HUES64 (cell line): ENCODE measurements around the gene ADGB. TPM values are rescaled to one million over a fixed set of nuclear protein-coding genes. Genes with fewer than 3 reads are reported as not detected.
"Not testable (repeated sequence)": the region's sequence is repeated elsewhere in the genome, so short reads cannot be mapped to it uniquely, and the experiment has no call there.

ENCODE experiments used
- H3K27ac ChIP-seq: 2 replicates; pipeline ENCODE4 v1.7.0; 2013; ENCODE audit warnings: low read depth, low read length, inconsistent platforms
- H3K27me3 ChIP-seq: 2 replicates; pipeline ENCODE4 v1.6.1; 2013; ENCODE audit warnings: mild to moderate bottlenecking, low read length; ENCODE audit not compliant: insufficient read depth
- H3K36me3 ChIP-seq: 2 replicates; pipeline ENCODE4 v1.6.1; 2013; ENCODE audit warnings: mild to moderate bottlenecking, low read length; ENCODE audit not compliant: insufficient read depth
- H3K4me1 ChIP-seq: 2 replicates; pipeline ENCODE4 v1.6.1; 2013; ENCODE audit warnings: mild to moderate bottlenecking, low read length, moderate library complexity; ENCODE audit not compliant: insufficient read depth
- H3K4me3 ChIP-seq: 2 replicates; pipeline ENCODE4 v1.5.1; 2013; ENCODE audit warnings: mild to moderate bottlenecking, low read length, moderate library complexity
- H3K9ac ChIP-seq: 2 replicates; pipeline ENCODE4 v1.6.1; 2013; ENCODE audit warnings: mild to moderate bottlenecking, low read depth, low read length
- H3K9me3 ChIP-seq: 2 replicates; pipeline ENCODE4 v1.6.1; 2013; ENCODE audit warnings: low read depth, low read length; ENCODE audit not compliant: insufficient read depth
- WGBS: fragments of 150-250, 120-280 bp; methylation state at CpG from one replicate; pipeline ENCODE4 v1.1.7; 2013; ENCODE audit warnings: missing lambda C conversion rate; 5-methylcytosine and 5-hydroxymethylcytosine counted together
- polyA plus RNA-seq, 2 experiments: library from polyadenylated mRNA; stranded (reverse); fragments of 50-300 nt; gene quantifications; one replicate each; pipeline ENCODE4 v1.2.3, GENCODE V29; 2013

ADGB gene
- not detected for polyA plus RNA-seq (2013, experiment 1 of 2)
- not detected for polyA plus RNA-seq (2013, experiment 2 of 2)

- 5% methylated on average over 32 of the region's 32 CpGs for WGBS
- no peak within 1 kb of the TSS for H3K27ac ChIP-seq
- H3K4me3 ChIP-seq, result peak within 1 kb of the TSS; percentile 67
Observed at GRCh38 chr6:146598772-146599405, at the start of gene ADGB. ADGB (plus strand) TSS chr6:146598972; CDS start chr6:146599041, 69 bp downstream.

DNA sequence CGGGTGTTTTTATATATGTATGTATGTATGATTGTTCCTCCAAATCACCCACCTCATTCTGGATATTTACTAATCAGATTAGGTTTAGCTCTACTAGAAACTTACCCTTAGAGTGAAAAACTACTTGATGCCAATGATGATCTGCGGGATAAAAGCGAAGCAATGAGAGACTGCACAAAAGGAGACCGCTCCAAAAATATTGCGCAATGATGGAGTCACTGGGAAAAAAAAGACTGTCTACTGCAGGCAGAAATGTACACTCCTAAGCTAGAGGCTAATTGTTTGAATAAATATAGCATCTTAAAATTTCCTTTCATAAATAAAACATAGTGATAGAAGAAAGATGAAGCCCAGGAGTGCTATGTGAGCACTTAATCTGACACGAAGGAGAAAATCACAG, 47.9 kb upstream of the ADGB start:
- WGBS, result 94% methylated on average over 5 of the region's 6 CpGs
- no peak overlapping the region for H3K27ac ChIP-seq
- H3K4me3 ChIP-seq, result no peak overlapping the region
- H3K9ac ChIP-seq, result no peak overlapping the region
- H3K36me3 ChIP-seq, result peaks cover 37% of the 10 kb centered on the region
- peaks cover 5% of the 10 kb centered on the region; the same call in 1 of the 2 replicates for H3K4me1 ChIP-seq
- no peaks in the 10 kb centered on the region for H3K27me3 ChIP-seq
- no peaks in the 10 kb centered on the region for H3K9me3 ChIP-seq

More at GRCh38 chr6:146598772-146599405, at the start of gene ADGB:
- Histone ChIP-seq H3K4me1 (no peaks in the 10 kb centered on the region), H3K27me3 (peaks cover 6% of the 10 kb centered on the region; the same call in 1 of the 2 replicates), H3K36me3 (no peaks in the 10 kb centered on the region), H3K9ac (peak within 1 kb of the TSS; percentile 51; the same call in 1 of the 2 replicates), H3K9me3 (no peaks in the 10 kb centered on the region)

DNA sequence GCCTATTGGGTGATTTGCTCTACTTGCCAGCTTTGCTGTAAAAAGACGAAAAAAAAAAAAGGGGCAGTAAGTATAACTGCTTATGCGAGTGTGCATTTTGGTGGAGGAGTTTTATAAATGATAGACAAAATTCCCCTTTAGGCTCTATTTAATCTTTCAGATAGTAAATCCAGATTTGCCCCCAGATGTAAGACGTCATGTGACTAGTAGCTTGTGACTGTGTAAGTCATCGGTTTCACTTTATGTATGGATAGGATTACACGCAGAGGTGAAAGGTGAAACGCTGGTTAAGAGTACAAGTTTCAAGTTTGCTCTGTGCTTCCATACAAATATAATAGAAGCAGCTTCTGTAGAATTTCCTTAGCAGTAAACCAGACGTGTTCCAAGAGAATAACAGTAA, 47.2 kb upstream of the ADGB start:
- peaks cover 37% of the 10 kb centered on the region for H3K36me3 ChIP-seq
- no peak overlapping the region for H3K9ac ChIP-seq
- no peak overlapping the region for H3K27ac ChIP-seq
- H3K4me3 ChIP-seq, result no peak overlapping the region
- 97% methylated on average over 7 of the region's 7 CpGs for WGBS
- no peaks in the 10 kb centered on the region for H3K27me3 ChIP-seq
- no peaks in the 10 kb centered on the region for H3K4me1 ChIP-seq
- H3K9me3 ChIP-seq, result no peaks in the 10 kb centered on the region

DNA sequence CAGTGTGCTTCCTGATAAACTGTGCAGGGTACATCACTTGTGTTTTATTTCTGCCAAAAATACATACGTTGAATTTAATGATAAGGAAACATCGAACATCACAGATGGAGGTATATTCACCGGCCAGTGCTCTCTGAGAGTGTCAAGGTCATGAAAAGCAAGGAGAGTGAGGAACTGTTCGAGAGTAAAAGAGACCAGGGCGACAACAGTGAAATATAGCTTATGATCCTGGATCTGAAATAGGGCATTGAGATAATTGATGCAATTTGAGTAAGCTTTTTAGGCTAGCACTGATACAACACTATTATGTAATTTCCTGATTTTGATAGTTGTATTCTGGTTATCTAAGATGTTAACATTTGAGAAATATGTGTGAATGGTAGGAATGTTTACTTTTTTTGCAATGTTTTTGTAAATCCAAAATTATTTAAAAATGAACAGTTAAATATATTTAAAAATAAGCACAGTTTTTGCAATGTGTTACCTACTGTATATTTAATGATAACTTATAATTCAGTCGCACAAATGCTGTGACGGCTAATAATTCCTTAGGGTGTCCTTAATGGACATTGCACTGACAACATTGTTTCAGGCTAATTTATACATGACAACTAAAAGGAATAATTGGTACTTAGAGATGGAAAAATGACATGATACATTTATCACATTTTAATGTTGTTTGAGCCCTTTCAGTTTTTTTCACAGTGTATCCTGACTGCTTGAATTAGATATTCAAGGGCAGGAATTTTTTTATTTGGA, 45.2 kb upstream of the ADGB start:
- WGBS, result 96% methylated on average over 7 of the region's 7 CpGs
- H3K9me3 ChIP-seq, result no peaks in the 10 kb centered on the region
- H3K27me3 ChIP-seq, result no peaks in the 10 kb centered on the region
- peaks cover 37% of the 10 kb centered on the region for H3K36me3 ChIP-seq
- no peak overlapping the region for H3K9ac ChIP-seq
- H3K4me3 ChIP-seq, result no peak overlapping the region
- no peak overlapping the region for H3K27ac ChIP-seq
- no peaks in the 10 kb centered on the region for H3K4me1 ChIP-seq

DNA sequence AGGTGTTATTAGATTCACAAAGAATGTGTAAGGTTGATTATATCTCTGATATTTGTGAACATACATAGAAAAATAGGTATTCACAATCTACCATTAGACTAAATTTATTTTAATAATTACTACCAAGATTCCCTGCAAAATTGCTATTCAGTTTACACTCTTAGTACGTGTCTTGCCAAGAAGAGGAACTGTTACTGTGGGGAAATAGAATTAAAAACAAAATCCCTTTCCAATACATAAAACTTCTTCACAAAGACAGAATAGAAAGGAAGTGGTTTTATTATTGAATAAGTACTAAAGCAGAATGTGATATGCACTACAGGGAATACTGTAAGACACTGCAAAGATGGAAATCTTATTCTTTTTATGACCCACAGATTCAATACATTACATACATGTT, 38.2 kb upstream of the ADGB start:
- no peaks in the 10 kb centered on the region for H3K27me3 ChIP-seq
- H3K4me1 ChIP-seq, result no peaks in the 10 kb centered on the region
- WGBS, result no CpG with 5 or more reads among the region's 1 CpG
- no peak overlapping the region for H3K4me3 ChIP-seq
- H3K9ac ChIP-seq, result no peak overlapping the region
- peaks cover under 1% of the 10 kb centered on the region; the same call in 1 of the 2 replicates for H3K36me3 ChIP-seq
- H3K9me3 ChIP-seq, result no peaks in the 10 kb centered on the region
- no peak overlapping the region for H3K27ac ChIP-seq

DNA sequence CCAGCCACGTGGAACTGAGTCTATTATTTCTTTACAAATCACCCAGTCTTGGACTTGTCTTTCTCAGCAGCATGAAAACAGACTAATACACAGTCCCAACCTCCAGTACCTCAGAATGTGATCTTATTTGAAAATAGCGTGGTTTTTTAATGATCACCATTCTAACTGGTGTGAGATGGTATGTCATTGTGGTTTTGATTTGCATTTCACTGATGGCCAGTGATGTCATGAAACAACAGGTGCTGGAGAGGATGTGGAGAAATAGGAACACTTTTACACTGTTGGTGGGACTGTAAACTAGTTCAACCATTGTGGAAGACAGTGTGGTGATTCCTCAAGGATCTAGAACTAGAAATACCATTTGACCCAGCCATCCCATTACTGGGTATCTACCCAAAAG, 32.1 kb upstream of the ADGB start:
- H3K9ac ChIP-seq, H3K4me3 ChIP-seq, H3K27me3 ChIP-seq, H3K9me3 ChIP-seq, H3K27ac ChIP-seq, H3K36me3 ChIP-seq, H3K4me1 ChIP-seq: not testable (repeated sequence)
- 89% methylated on average over 2 of the region's 2 CpGs for WGBS

GRCh38 chr6:146568619-146569018, 30.2 kb upstream of the ADGB start:
- WGBS, result 100% methylated on average over 3 of the region's 3 CpGs
- H3K36me3 ChIP-seq, H3K9ac ChIP-seq: not testable (repeated sequence)

GRCh38 chr6:146574211-146574610, 24.6 kb upstream of the ADGB start:
- no peaks in the 10 kb centered on the region; the same call in 1 of the 2 replicates for H3K9me3 ChIP-seq
- H3K4me3 ChIP-seq, result no peak overlapping the region
- no peaks in the 10 kb centered on the region for H3K36me3 ChIP-seq
- H3K27ac ChIP-seq, result no peak overlapping the region
- no peaks in the 10 kb centered on the region for H3K4me1 ChIP-seq
- WGBS, result 100% methylated on average over 1 of the region's 1 CpG
- no peaks in the 10 kb centered on the region for H3K27me3 ChIP-seq
- H3K9ac ChIP-seq, result no peak overlapping the region

More at GRCh38 chr6:146568619-146569018, 30.2 kb upstream of the ADGB start:
- not testable (repeated sequence) for H3K4me1 ChIP-seq, H3K4me3 ChIP-seq, H3K27ac ChIP-seq, H3K27me3 ChIP-seq, H3K9me3 ChIP-seq

- no peaks in the 10 kb centered on the region for H3K27me3 ChIP-seq
- no peak overlapping the region for H3K27ac ChIP-seq
- H3K9me3 ChIP-seq, result no peaks in the 10 kb centered on the region; the same call in 1 of the 2 replicates
Observed at GRCh38 chr6:146578054-146578453, 20.7 kb upstream of the ADGB start.

GRCh38 chr6:146581968-146582367, 16.8 kb upstream of the ADGB start:
- 80% methylated on average over 1 of the region's 1 CpG for WGBS
- no peak overlapping the region for H3K27ac ChIP-seq
- H3K9me3 ChIP-seq, result no peaks in the 10 kb centered on the region
- H3K9ac ChIP-seq, result no peak overlapping the region
- H3K4me3 ChIP-seq, result no peak overlapping the region
- H3K27me3 ChIP-seq, result no peaks in the 10 kb centered on the region
- H3K36me3 ChIP-seq, result no peaks in the 10 kb centered on the region
- H3K4me1 ChIP-seq, result no peaks in the 10 kb centered on the region

More at GRCh38 chr6:146578054-146578453, 20.7 kb upstream of the ADGB start:
- Histone ChIP-seq H3K9ac (no peak overlapping the region), H3K4me3 (no peak overlapping the region), H3K36me3 (no peaks in the 10 kb centered on the region), H3K4me1 (no peaks in the 10 kb centered on the region)

GRCh38 chr6:146582857-146583256, 15.9 kb upstream of the ADGB start:
- H3K27ac ChIP-seq, result no peak overlapping the region
- H3K4me3 ChIP-seq, result no peak overlapping the region
- H3K4me1 ChIP-seq, result no peaks in the 10 kb centered on the region
- H3K27me3 ChIP-seq, result no peaks in the 10 kb centered on the region
- 92% methylated on average over 4 of the region's 5 CpGs for WGBS
- no peak overlapping the region for H3K9ac ChIP-seq
- no peaks in the 10 kb centered on the region for H3K9me3 ChIP-seq
- H3K36me3 ChIP-seq, result no peaks in the 10 kb centered on the region
